Left lung (tissue), 10 donors: ENCODE results near the gene ITGB4. TPM values are rescaled to one million over a fixed set of nuclear protein-coding genes. Genes with fewer than 3 reads are reported as not detected.
A peak's percentile ranks its signal among the peaks of the same experiment; 100 is the strongest.

ENCODE experiments used
- ATAC-seq: fragments of 200-7000 bp; cut with Tn5 transposase; one replicate; pipeline ENCODE4 v1.9.1; 2020; ENCODE audit warnings: moderate library complexity
- DNase-seq, 4 donors: peaks; one replicate each; pipeline ENCODE4 v3.0.0-alpha.2; 2013 to 2020
- H3K27ac ChIP-seq, 2 donors: fragments of 200-600 bp; sonication (generic) in 1 of 2; one replicate each; pipeline versions ENCODE4 v1.5.0 to v1.8.0; 2020 to 2021
- H3K27me3 ChIP-seq, 2 donors: fragments of 200-600 bp; sonication (generic) in 1 of 2; one replicate each; pipeline versions ENCODE4 v1.5.0 to v1.8.0; 2020 to 2021
- H3K36me3 ChIP-seq, 2 donors: fragments of 200-600 bp; sonication (generic) in 1 of 2; one replicate each; pipeline versions ENCODE4 v1.5.0 to v1.8.0; 2020 to 2021
- H3K4me1 ChIP-seq, 2 donors: fragments of 200-600 bp; one replicate each; pipeline ENCODE4 v1.8.0; 2021
- H3K4me3 ChIP-seq, 2 donors: fragments of 200-600 bp; sonication (generic) in 1 of 2; one replicate each; pipeline versions ENCODE4 v1.5.0 to v1.8.0; 2020 to 2021; ENCODE audit warnings: mild to moderate bottlenecking in 1 of 2
- H3K9me3 ChIP-seq, 2 donors: fragments of 200-600 bp; sonication (generic) in 1 of 2; one replicate each; pipeline versions ENCODE4 v1.5.0 to v1.8.0; 2020 to 2021
- CTCF ChIP-seq, 2 donors: fragments of 200-600 bp; sonication (generic) in 1 of 2; IDR thresholded peaks; one replicate each; pipeline versions ENCODE4 v1.5.0 to v1.8.0; 2021; ENCODE audit warnings: antibody characterized with exemption in 2 of 2
- intact Hi-C, 2 donors: fragments of 100-400 bp; cut with DNase I; formaldehyde crosslinking; loops; one replicate each; pipeline versions ENCODE4 v1.11.2 to v1.14.2; 2022
- polyA plus RNA-seq, 6 donors: library from polyadenylated mRNA; unstranded; fragments of 120-200 nt; gene quantifications; one replicate each; pipeline ENCODE4 v1.2.1, GENCODE V29; 2013; ENCODE audit not compliant: insufficient read length in 6 of 6
- total RNA-seq, 2 donors: library from RNA; stranded (reverse); fragmentation: NEBNext Ultra II Directional; extraction: Animal tissue kit (Norgen Biotek cat#: 25700); gene quantifications; one replicate each; pipeline ENCODE4 v1.2.1, GENCODE V29; 2021
- donor health status: DM: no; HTN: yes; CAD: no.
- donor health status: DM: no; HTN: no; CAD: no.

Gene ITGB4
- total and polyA plus RNA-seq, 8 donors = 4.6 to 54.8 (median 9.5) TPM

GRCh38 chr17:75691801-75692626 is 29.2 kb upstream of the ITGB4 start:
- TF ChIP-seq CTCF (IDR thresholded peaks at IDR 0.05) = no peak
- no peak for ATAC-seq
- H3K36me3 ChIP-seq = peaks cover 0 to 65% of the 10 kb centered on the region in 2 donors
- DNase-seq = no peak
- intact Hi-C loops = no loop called here
- no peak overlapping the region for H3K4me3 ChIP-seq
- H3K27ac ChIP-seq = peak overlapping the region in 1 of 2 donors; percentile 23
- no peaks in the 10 kb centered on the region for H3K9me3 ChIP-seq
- H3K27me3 ChIP-seq = no peaks in the 10 kb centered on the region
- peaks cover 9 to 67% of the 10 kb centered on the region in 2 donors for H3K4me1 ChIP-seq

GRCh38 chr17:75692976-75693375 is 28.3 kb upstream of the ITGB4 start:
- peaks cover 18 to 67% of the 10 kb centered on the region in 2 donors for H3K4me1 ChIP-seq
- H3K27ac ChIP-seq = no peak overlapping the region
- H3K9me3 ChIP-seq = no peaks in the 10 kb centered on the region
- intact Hi-C loops = no loop called here
- peaks cover 0 to 75% of the 10 kb centered on the region in 2 donors for H3K36me3 ChIP-seq
- DNase-seq = no peak
- no peak for TF ChIP-seq CTCF (IDR thresholded peaks at IDR 0.05)
- no peaks in the 10 kb centered on the region for H3K27me3 ChIP-seq
- no peak for ATAC-seq
- no peak overlapping the region for H3K4me3 ChIP-seq

- Histone ChIP-seq H3K27ac (peak overlapping the region in 1 of 2 donors; percentile 33), H3K4me1 (peaks cover 20 to 66% of the 10 kb centered on the region in 2 donors), H3K9me3 (no peaks in the 10 kb centered on the region), H3K27me3 (no peaks in the 10 kb centered on the region), H3K4me3 (no peak overlapping the region), H3K36me3 (peaks cover 0 to 80% of the 10 kb centered on the region in 2 donors)
- intact Hi-C loops = no loop called here
- no peak for TF ChIP-seq CTCF (IDR thresholded peaks at IDR 0.05)
- peak in 3 of 4 donors; percentile 17 to 76 (median 42) for DNase-seq
- peak; percentile 73 for ATAC-seq
Measured at GRCh38 chr17:75693500-75694481, 27.5 kb upstream of the ITGB4 start.

- no peaks in the 10 kb centered on the region for H3K9me3 ChIP-seq
- H3K27ac ChIP-seq = no peak overlapping the region
- no peak for TF ChIP-seq CTCF (IDR thresholded peaks at IDR 0.05)
- intact Hi-C loops = no loop called here
- DNase-seq = no peak
- peaks cover 0 to 83% of the 10 kb centered on the region in 2 donors for H3K36me3 ChIP-seq
- H3K4me1 ChIP-seq = peaks cover 17 to 63% of the 10 kb centered on the region in 2 donors
- no peak for ATAC-seq
- no peak overlapping the region for H3K4me3 ChIP-seq
- H3K27me3 ChIP-seq = no peaks in the 10 kb centered on the region
Measured at GRCh38 chr17:75694536-75694935, 26.7 kb upstream of the ITGB4 start.
